Upper lobe of left lung (tissue), 4 donors: Measurements from ENCODE around the gene SELENOO.

ENCODE experiments used
- EP300 ChIP-seq, 4 donors: sonication (generic); formaldehyde crosslinking; IDR thresholded peaks; one replicate each; pipeline ENCODE4 v1.5.1; 2017; ENCODE audit warnings: antibody characterized with exemption in 4 of 4, control low read depth in 2 of 4
- POLR2A ChIP-seq, 4 donors: fragments of 450-650 bp; IDR thresholded peaks; one replicate each; pipeline ENCODE4 v1.5.1; 2016 to 2017; ENCODE audit warnings: antibody characterized with exemption in 4 of 4, mild to moderate bottlenecking in 2 of 4
- POLR2AphosphoS5 ChIP-seq, 2 donors: sonication (generic); formaldehyde crosslinking; IDR thresholded peaks; one replicate each; pipeline ENCODE4 v1.5.1; 2017; ENCODE audit warnings: antibody characterized with exemption in 2 of 2
- TF ChIP-seq, protein P1 (sequence below), 6 experiments: fragments of 450-650 bp in 4 of 6; fragments of 200-600 bp in 2 of 6; sonication (generic) in 2 of 6; IDR thresholded peaks; one replicate each; pipeline ENCODE4 v1.5.1; 2016 to 2019; ENCODE audit warnings: antibody characterized with exemption in 6 of 6

DNA sequence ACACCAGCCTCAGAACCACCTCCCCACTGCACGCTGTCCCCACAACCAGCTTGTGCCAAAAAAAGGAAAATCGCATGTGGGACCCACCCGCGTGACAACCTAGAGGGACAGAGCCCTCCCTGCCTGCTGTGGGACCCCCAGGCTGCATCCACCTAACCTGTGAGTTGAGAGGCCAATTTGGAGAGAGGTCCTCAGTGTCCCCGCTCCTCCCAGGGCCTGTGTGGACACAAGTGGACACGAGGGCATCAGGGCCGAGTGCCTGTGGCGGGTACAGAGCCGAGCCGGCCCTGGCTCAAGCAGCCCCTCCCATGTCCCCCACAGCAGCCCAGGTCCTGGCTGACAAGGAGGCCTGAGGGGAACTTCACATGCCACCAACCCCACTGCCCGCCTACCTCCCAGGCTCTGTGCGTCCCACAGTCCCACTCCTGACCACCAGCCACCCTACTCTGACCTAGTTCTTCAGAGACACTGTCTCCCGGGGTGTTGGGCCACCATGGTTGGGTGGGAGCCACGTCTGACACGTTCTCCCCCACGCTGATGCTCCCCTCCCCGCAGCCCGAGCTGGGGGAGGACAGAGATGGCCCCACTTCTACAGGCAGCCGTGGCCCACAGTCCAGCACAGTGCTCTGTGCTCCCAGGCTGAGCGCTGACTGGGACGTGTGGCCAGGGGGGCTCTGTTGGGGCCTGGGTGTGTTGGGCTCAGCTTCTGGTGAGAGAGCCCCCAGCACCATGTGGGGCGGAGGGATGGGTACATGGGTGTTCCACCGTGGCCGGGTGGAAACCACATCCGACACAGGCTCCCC lies 19.2 kb downstream of the SELENOO start:
- TF ChIP-seq, protein P1, sequence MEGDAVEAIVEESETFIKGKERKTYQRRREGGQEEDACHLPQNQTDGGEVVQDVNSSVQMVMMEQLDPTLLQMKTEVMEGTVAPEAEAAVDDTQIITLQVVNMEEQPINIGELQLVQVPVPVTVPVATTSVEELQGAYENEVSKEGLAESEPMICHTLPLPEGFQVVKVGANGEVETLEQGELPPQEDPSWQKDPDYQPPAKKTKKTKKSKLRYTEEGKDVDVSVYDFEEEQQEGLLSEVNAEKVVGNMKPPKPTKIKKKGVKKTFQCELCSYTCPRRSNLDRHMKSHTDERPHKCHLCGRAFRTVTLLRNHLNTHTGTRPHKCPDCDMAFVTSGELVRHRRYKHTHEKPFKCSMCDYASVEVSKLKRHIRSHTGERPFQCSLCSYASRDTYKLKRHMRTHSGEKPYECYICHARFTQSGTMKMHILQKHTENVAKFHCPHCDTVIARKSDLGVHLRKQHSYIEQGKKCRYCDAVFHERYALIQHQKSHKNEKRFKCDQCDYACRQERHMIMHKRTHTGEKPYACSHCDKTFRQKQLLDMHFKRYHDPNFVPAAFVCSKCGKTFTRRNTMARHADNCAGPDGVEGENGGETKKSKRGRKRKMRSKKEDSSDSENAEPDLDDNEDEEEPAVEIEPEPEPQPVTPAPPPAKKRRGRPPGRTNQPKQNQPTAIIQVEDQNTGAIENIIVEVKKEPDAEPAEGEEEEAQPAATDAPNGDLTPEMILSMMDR (IDR thresholded peaks at IDR 0.05): no peak
- TF ChIP-seq POLR2AphosphoS5 (IDR thresholded peaks at IDR 0.05): no peak
- TF ChIP-seq POLR2A (IDR thresholded peaks at IDR 0.05): no peak
- TF ChIP-seq EP300 (IDR thresholded peaks at IDR 0.05): no peak
